Motor neuron (in vitro differentiated cells): ENCODE results near the gene CLCN7. TPM values are rescaled to one million over a fixed set of nuclear protein-coding genes. Genes with fewer than 3 reads are reported as not detected.

Experiments used
- ATAC-seq, 8 experiments: fragments of 200-7000 bp; cut with Tn5 transposase; replicated peaks in 6 of 8; 2 replicates each; pipeline ENCODE4 v1.8.0; 2021; ENCODE audit warnings: mild to moderate bottlenecking in 8 of 8, moderate library complexity in 8 of 8
- H3K27ac ChIP-seq, 2 donors: fragments of 250-450 bp; sonication (Bioruptor Pico); 2 replicates each; pipeline ENCODE4 v1.9.0; 2021; ENCODE audit warnings: antibody characterized with exemption in 2 of 2, mild to moderate bottlenecking in 2 of 2, moderate library complexity in 1 of 2
- H3K4me1 ChIP-seq, 2 donors: fragments of 250-450 bp; sonication (Bioruptor Pico); replicated peaks in 1 of 2; 2 replicates each; pipeline ENCODE4 v1.6.1; 2021; ENCODE audit warnings: antibody characterized with exemption in 2 of 2, mild to moderate bottlenecking in 2 of 2, moderate library complexity in 1 of 2
- H3K4me3 ChIP-seq, 5 donors: fragments of 250-450 bp; sonication (Bioruptor Pico); 2 replicates each; pipeline ENCODE4 v1.9.0; 2021; ENCODE audit warnings: antibody characterized with exemption in 5 of 5, mild to moderate bottlenecking in 5 of 5, moderate library complexity in 4 of 5
- WGBS, 10 experiments: fragments of 450-650 bp; shearing (Covaris generic); methylation state at CpG; one replicate each; pipeline ENCODE4 v1.0.0; 2022; 5-methylcytosine and 5-hydroxymethylcytosine counted together
- in situ Hi-C, 9 experiments: fragments of 400-800 bp; cut with MboI; loops; one replicate each; pipeline ENCODE4 v1.15.0; 2021; ENCODE audit warnings: low sequenced_read_pairs in 9 of 9, low pct_unique_long_range_greater_than_20kb in 2 of 9; ENCODE audit not compliant: unreplicated experiment in 9 of 9
- total RNA-seq, 8 experiments: library from RNA; unstranded; fragments of 300-600 nt; gene quantifications; 2 replicates each; pipeline versions ENCODE4 v1.2.3 to v1.2.4, GENCODE V29; 2022

The CLCN7 gene
- total RNA-seq, 8 experiments from 2014 or later: 10.0 to 58.5 (median 27.4) TPM

DNA sequence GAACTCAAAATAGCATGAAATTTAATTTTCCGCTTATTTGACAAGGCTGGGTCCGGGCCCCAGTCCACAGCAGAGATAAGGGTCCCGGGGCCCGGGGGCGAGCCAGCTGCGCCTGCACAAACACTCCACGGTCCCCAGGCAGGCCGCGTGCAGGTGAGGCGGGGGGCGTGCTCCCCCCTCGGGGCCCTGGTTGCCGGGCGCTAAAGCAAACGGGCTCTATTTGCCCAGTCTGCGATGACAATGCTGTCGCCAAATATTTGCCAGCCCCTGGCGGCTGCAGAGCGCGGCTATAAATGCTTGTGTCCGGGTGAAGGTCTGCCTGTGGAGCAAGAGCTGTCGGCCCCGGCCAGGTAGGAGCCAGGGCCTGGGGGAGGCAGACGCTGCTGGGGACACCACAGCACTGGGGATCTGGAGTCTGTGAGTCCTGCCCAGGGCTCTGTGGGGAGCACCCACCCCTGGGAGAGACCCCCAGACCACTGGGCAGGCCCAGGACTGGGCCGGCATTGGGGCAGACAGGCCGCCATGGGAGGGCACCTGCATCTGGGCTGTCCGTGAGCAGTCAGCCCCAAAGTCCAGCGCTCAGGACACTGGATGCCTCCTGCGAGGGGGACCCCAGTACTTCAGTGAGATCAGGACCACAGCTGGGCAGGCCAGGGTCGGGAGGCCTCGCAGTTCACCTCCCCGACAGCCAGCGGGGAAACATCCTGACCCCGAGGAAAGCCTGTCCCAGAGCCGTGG is 43.9 kb downstream of the CLCN7 start, which contains the start of gene PERCC1:
Gene PERCC1, plus strand, starts transcription at position 320 of the 738 bp plus-strand sequence. CDS start 1,516 bp downstream, outside the sequence.
- H3K4me3 ChIP-seq: no peak within 1 kb of the TSS
- 47 to 90% (median 56%) methylated on average over 2 to 10 of the region's 35 CpGs; no CpG with 5 or more reads in 7 of the 10 experiments for WGBS, 10 experiments

DNA sequence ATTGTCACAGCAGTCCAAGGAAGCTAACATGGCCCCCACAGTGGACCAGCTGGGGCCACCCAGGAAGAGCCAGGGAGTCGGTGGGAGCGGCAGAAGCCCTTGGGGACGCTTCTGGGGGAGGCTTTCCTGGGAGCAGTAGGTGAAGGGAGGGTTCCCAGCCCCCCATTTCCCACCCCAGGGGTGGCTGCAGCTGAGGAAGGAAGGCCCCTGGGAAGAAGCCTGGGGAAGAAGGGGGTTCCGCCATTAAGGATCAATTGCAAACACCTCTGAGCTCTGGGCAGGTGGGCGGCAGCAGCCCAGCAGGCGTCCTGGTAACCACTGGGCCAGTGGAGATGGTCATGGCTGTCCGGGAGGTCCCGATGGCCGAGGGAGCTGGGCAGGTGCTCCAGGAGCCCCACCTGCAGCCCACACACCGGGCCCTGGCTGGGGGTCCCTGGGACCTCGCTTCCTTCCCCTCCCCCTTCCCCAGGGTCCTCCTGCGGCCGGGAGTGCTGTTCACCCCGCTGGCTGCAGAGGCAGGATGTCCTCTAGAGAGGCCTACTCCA is 44.5 kb downstream of the CLCN7 start:
- Histone ChIP-seq H3K4me1 (peaks cover 6 to 22% of the 10 kb centered on the region in 2 donors), H3K4me3 (no peak overlapping the region), H3K27ac (no peak overlapping the region)
- peak in 1 of 8 experiments; percentile 5 for ATAC-seq
- no CpG with 5 or more reads among the region's 14 CpGs for WGBS, 10 experiments
- in situ Hi-C loops: no loop called here

More for the DNA sequence above, 43.9 kb downstream of the CLCN7 start, which contains the start of gene PERCC1:
- no peak within 1 kb of the TSS for H3K27ac ChIP-seq
- in situ Hi-C loops: no loop called here
- peaks cover 6 to 22% of the 10 kb centered on the region in 2 donors for H3K4me1 ChIP-seq
- ATAC-seq: peak in 5 of 8 experiments; percentile 10 to 74 (median 22)

DNA sequence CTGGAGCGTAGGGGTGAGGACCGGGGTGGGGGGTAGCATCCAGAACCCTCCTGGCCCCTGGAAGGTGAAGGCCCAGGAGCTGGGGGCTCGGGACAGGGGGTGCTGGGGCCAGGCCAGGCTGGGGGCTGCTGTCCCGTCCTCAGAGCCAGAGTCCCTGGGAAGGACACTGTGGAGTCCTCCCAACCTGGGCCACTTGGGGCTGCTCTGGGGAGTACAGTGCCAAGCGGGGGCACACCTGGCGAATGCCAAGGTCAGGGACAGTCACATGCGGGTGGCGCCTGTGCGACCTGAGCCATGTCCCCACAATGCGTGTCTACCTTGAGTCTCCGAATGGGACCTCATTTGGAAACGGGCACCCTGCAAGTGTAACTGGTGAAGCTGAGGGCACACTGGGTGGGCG is 45.2 kb downstream of the CLCN7 start:
- Histone ChIP-seq H3K4me3 (no peak overlapping the region), H3K27ac (no peak overlapping the region), H3K4me1 (peaks cover 6 to 22% of the 10 kb centered on the region in 2 donors)
- WGBS, 10 experiments: 40 to 100% (median 80%) methylated on average over 1 of the region's 13 CpGs; no CpG with 5 or more reads in 7 of the 10 experiments
- ATAC-seq: no peak
- in situ Hi-C loops: no loop called here

DNA sequence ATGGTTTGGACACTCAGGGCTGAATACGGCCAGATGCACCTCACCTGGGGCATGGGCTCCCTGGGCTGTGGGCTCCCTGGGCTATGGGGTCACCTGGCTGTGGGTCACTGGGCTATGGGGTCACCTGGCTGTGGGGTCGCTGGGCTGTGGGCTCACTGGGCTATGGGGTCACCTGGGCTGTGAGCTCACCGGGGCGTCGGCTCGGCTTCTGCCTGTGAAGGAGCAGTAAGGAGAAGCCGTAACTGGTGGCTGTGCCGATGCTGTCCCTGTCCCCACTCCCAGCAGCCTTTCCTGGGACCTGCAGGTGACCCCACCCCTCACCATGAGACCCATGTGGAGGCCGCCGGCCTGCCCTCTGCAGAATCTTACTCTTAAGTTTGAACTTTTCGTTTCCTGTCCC is 45.8 kb downstream of the CLCN7 start:
- H3K4me3 ChIP-seq: no peak overlapping the region
- H3K4me1 ChIP-seq: peaks cover 6 to 21% of the 10 kb centered on the region in 2 donors
- in situ Hi-C loops: no loop called here
- ATAC-seq: peak in 1 of 8 experiments; percentile 12
- 20 to 100% (median 70%) methylated on average over 1 to 2 of the region's 11 CpGs; no CpG with 5 or more reads in 4 of the 10 experiments for WGBS, 10 experiments
- no peak overlapping the region for H3K27ac ChIP-seq

DNA sequence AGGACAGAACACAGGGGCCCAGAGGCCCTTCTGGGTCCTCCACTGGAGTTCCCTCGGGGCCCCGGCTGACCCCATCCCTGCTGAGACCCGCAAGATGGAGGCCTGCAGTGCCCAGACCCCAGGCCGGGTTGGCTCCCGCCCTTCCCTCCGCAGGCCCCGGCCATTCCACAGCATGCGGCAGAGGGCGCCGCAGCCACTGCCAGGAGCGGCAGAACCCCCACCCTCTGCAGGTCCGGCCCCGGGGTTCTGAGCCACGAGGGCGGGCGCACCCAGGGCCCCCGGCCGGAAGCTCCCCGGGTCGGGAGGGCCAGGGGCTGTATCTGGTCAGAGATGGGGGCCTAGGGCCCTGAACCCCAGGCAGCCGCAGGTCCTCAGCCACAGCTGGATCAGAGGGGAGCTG is 46.3 kb downstream of the CLCN7 start:
- in situ Hi-C loops: no loop called here
- WGBS, 10 experiments: 35% methylated on average over 7 of the region's 21 CpGs; no CpG with 5 or more reads in 9 of the 10 experiments
- ATAC-seq: peak in 5 of 8 experiments; percentile 20 to 86 (median 81)
- Histone ChIP-seq H3K4me3 (no peak overlapping the region), H3K27ac (no peak overlapping the region), H3K4me1 (peaks cover 6 to 19% of the 10 kb centered on the region in 2 donors)

- H3K4me1 ChIP-seq: peaks cover 6 to 19% of the 10 kb centered on the region in 2 donors
- peak in 1 of 8 experiments; percentile 1 for ATAC-seq
- WGBS, 10 experiments: 74 to 97% (median 85%) methylated on average over 4 to 6 of the region's 53 CpGs; no CpG with 5 or more reads in 7 of the 10 experiments
- H3K4me3 ChIP-seq: no peak overlapping the region
- H3K27ac ChIP-seq: no peak overlapping the region
- in situ Hi-C loops: no loop called here
Observed at GRCh38 chr16:1427473-1428461, 47.1 kb downstream of the CLCN7 start.

- in situ Hi-C loops: no loop called here
- 63 to 79% (median 71%) methylated on average over 3 to 15 of the region's 42 CpGs; no CpG with 5 or more reads in 6 of the 10 experiments for WGBS, 10 experiments
- H3K4me1 ChIP-seq: peaks cover 6 to 19% of the 10 kb centered on the region in 2 donors
- peak in 5 of 8 experiments; percentile 15 to 23 (median 18) for ATAC-seq
- no peak overlapping the region for H3K27ac ChIP-seq
- H3K4me3 ChIP-seq: no peak overlapping the region
Observed at GRCh38 chr16:1426734-1427471, 47.9 kb downstream of the CLCN7 start.

- Histone ChIP-seq H3K4me1 (peaks cover 8 to 15% of the 10 kb centered on the region in 2 donors), H3K4me3 (no peak overlapping the region), H3K27ac (no peak overlapping the region)
- in situ Hi-C loops: no loop called here
- ATAC-seq: no peak
- WGBS, 10 experiments: 50 to 92% (median 88%) methylated on average over 1 to 11 of the region's 16 CpGs; no CpG with 5 or more reads in 3 of the 10 experiments
Observed at GRCh38 chr16:1425616-1426370, 49.0 kb downstream of the CLCN7 start.

GRCh38 chr16:1424028-1424427 is 50.8 kb downstream of the CLCN7 start:
- Histone ChIP-seq H3K4me1 (peaks cover 9 to 11% of the 10 kb centered on the region in 2 donors), H3K27ac (no peak overlapping the region), H3K4me3 (no peak overlapping the region)
- WGBS, 10 experiments: 60 to 100% (median 83%) methylated on average over 1 to 11 of the region's 12 CpGs; no CpG with 5 or more reads in 1 of the 10 experiments
- in situ Hi-C loops: no loop called here
- ATAC-seq: no peak

DNA sequence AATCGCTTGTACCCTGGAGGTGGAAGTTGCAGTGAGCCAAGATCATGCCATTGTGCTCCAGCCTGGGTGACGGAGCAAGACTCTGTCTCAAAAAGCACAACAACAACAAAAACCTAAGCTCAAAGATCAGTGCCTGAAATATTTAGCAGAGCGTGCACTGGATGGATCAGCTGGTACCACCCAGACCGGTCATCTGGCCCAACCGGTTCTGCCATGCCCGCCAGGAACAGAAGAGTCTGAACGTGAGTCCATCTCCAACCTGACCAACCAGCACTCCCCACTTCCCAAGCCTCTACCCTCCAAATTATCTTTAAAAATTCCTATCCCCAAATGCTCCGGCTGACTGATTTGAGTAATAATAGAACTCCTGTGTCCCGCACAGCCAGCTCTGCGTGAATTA is 52.8 kb downstream of the CLCN7 start:
- 87 to 100% (median 100%) methylated on average over 1 to 10 of the region's 10 CpGs; no CpG with 5 or more reads in 3 of the 10 experiments for WGBS, 10 experiments
- in situ Hi-C loops: no loop called here
- Histone ChIP-seq H3K4me3 (no peak overlapping the region), H3K27ac (no peak overlapping the region), H3K4me1 (peaks cover 14 to 18% of the 10 kb centered on the region in 2 donors)
- no peak for ATAC-seq

DNA sequence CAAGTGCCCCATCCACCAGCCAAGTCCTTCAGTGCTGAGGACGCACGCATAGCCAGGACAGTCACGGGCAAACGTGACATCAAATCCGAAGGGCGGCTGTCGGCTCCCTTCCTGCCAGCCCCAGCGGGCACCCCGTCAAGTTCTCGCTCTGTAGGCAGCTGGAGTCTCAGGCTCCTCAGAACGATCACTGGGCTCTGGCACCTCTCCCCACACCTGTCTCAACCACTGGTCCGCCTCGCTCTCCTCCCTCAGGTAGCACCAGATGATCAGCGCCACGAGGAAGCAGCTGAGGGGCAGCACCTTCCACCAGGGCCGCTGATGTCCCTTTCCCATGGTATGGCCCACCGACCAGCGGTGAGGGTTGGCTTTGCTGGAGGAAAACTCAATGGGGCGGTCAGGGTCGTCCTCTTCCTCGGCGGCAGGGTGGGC is 54.7 kb downstream of the CLCN7 start:
- Histone ChIP-seq H3K4me1 (peaks cover 14 to 21% of the 10 kb centered on the region in 2 donors), H3K4me3 (peak overlapping the region; percentile 56 to 90 (median 58)), H3K27ac (peak overlapping the region; percentile 86 to 93)
- in situ Hi-C loops: no loop called here
- ATAC-seq: peak in 3 of 8 experiments; percentile 1 to 29 (median 2)
- WGBS, 10 experiments: 0 to 14% (median 0%) methylated on average over 2 to 13 of the region's 22 CpGs; no CpG with 5 or more reads in 6 of the 10 experiments
